B cell (primary cell): ENCODE results near the gene USP2. TPM values are rescaled to one million over a fixed set of nuclear protein-coding genes. Genes with fewer than 3 reads are reported as not detected.

Experiments used
- ATAC-seq: fragments of 200-7000 bp; cut with Tn5 transposase; one replicate; pipeline ENCODE4 v1.10.0; 2021; ENCODE audit warnings: low read depth, mild to moderate bottlenecking, moderate number of reproducible peaks, moderate library complexity
- CTCF ChIA-PET: fragments of 350-600 bp; sonication (Branson Sonifier 250); formaldehyde crosslinking; loops from one replicate; lab custom pipeline; 2021; ENCODE audit warnings: antibody characterized with exemption, inconsistent platforms; lab: Charles Lee
- POLR2A ChIA-PET: fragments of 350-600 bp; sonication (Branson Sonifier 250); formaldehyde crosslinking; loops from one replicate; lab custom pipeline; 2021; ENCODE audit warnings: antibody characterized with exemption; lab: Charles Lee
- DNase-seq: peaks from one replicate; pipeline ENCODE4 v3.0.0; 2013
- H2AFZ ChIP-seq: 2 replicates; pipeline ENCODE4 v1.6.1; 2012; ENCODE audit warnings: mild to moderate bottlenecking, low read depth, low read length; ENCODE audit not compliant: insufficient read depth, poor library complexity, severe bottlenecking
- H3K27ac ChIP-seq, 2 donors: 1 replicate in 1 of 2; 2 replicates in 1 of 2; pipeline ENCODE4 v1.5.1; 2012 to 2013; ENCODE audit warnings: low read length in 2 of 2, mild to moderate bottlenecking in 2 of 2, moderate library complexity in 1 of 2
- H3K27me3 ChIP-seq, 4 experiments: fragments of 200-600 bp in 1 of 4; sonication (generic) in 1 of 4; replicated peaks in 1 of 4; 1 replicate in 2 of 4; 2 replicates in 2 of 4; pipeline versions ENCODE4 v1.6.1 to v1.7.0; 2013 to 2016; ENCODE audit warnings: low read length in 3 of 4, mild to moderate bottlenecking in 2 of 4, mixed read lengths in 1 of 4, moderate library complexity in 1 of 4; ENCODE audit not compliant: insufficient read depth in 4 of 4, control insufficient read depth in 3 of 4; ENCODE audit errors: control extremely low read depth in 1 of 4
- H3K36me3 ChIP-seq, 2 experiments: replicated peaks in 1 of 2; 1 replicate in 1 of 2; 2 replicates in 1 of 2; pipeline versions ENCODE4 v1.6.1 to v1.7.1; 2013; ENCODE audit warnings: low read length in 1 of 2; ENCODE audit not compliant: insufficient read depth in 2 of 2, control insufficient read depth in 1 of 2; ENCODE audit errors: control extremely low read depth in 1 of 2, extremely low read depth in 1 of 2
- H3K4me1 ChIP-seq, 2 donors: fragments of 200-600 bp in 1 of 2; sonication (generic) in 1 of 2; 1 replicate in 1 of 2; 2 replicates in 1 of 2; pipeline versions ENCODE4 v1.5.1 to v1.6.1; 2013 to 2017; ENCODE audit warnings: low read length in 2 of 2; ENCODE audit not compliant: control insufficient read depth in 2 of 2, insufficient read depth in 2 of 2
- H3K4me2 ChIP-seq: replicated peaks from 2 replicates; pipeline ENCODE3; 2012; ENCODE audit warnings: mild to moderate bottlenecking, low read depth, low read length; ENCODE audit not compliant: poor library complexity, severe bottlenecking
- H3K4me3 ChIP-seq, 5 experiments: fragments of 200-600 bp in 1 of 5; sonication (generic) in 1 of 5; 1 replicate in 3 of 5; 2 replicates in 2 of 5; pipeline versions ENCODE4 v1.5.1 to v1.7.0; 2011 to 2016; ENCODE audit warnings: low read length in 4 of 5, mild to moderate bottlenecking in 4 of 5, low read depth in 2 of 5, control low read depth in 1 of 5, moderate library complexity in 1 of 5; ENCODE audit not compliant: insufficient read depth in 1 of 5; ENCODE audit errors: control extremely low read depth in 1 of 5, extremely low read depth in 1 of 5
- H3K79me2 ChIP-seq: fragments of 200-600 bp; sonication (generic); one replicate; pipeline ENCODE4 v1.6.0; 2016; ENCODE audit warnings: low read length; ENCODE audit not compliant: control insufficient read depth, insufficient read depth
- H3K9ac ChIP-seq: fragments of 200-600 bp; sonication (generic); 2 replicates; pipeline ENCODE4 v1.6.1; 2017; ENCODE audit warnings: mild to moderate bottlenecking, low read length, moderate library complexity
- H3K9me3 ChIP-seq, 3 donors: one replicate each; pipeline versions ENCODE4 v1.6.1 to v1.7.1; 2013; ENCODE audit warnings: low read length in 2 of 3; ENCODE audit not compliant: control insufficient read depth in 2 of 3, insufficient read depth in 1 of 3; ENCODE audit errors: control extremely low read depth in 1 of 3
- H4K20me1 ChIP-seq: 2 replicates; pipeline ENCODE4 v1.6.0; 2012; ENCODE audit warnings: mild to moderate bottlenecking, low read length; ENCODE audit not compliant: insufficient read depth, control insufficient read depth, poor library complexity, severe bottlenecking
- H3K27ac Mint-ChIP-seq: one replicate; pipeline ENCODE4 v1.8.0; 2021; ENCODE audit warnings: mixed read lengths
- H3K27me3 Mint-ChIP-seq: one replicate; pipeline ENCODE4 v1.8.0; 2021; ENCODE audit warnings: mixed read lengths
- H3K4me1 Mint-ChIP-seq: one replicate; pipeline ENCODE4 v1.8.0; 2021; ENCODE audit warnings: mixed read lengths
- H3K4me3 Mint-ChIP-seq: one replicate; pipeline ENCODE4 v1.8.0; 2021; ENCODE audit warnings: mixed read lengths
- H3K9me3 Mint-ChIP-seq: one replicate; pipeline ENCODE4 v1.8.0; 2022; ENCODE audit warnings: mixed read lengths; ENCODE audit not compliant: insufficient read depth
- CTCF ChIP-seq: fragments of 200-600 bp; IDR thresholded peaks from one replicate; pipeline ENCODE4 v1.8.0; 2022; ENCODE audit warnings: antibody characterized with exemption, mild to moderate bottlenecking
- EZH2 ChIP-seq: IDR thresholded peaks from 2 replicates; pipeline ENCODE4 v1.6.1; 2012; ENCODE audit warnings: borderline replicate concordance, low read depth, mild to moderate bottlenecking, moderate library complexity, low read length; ENCODE audit not compliant: insufficient read depth, poor library complexity, severe bottlenecking
- WGBS: methylation state at CpG from one replicate; pipeline ENCODE4 v1.1.5; 2013; ENCODE audit warnings: missing lambda C conversion rate; ENCODE audit not compliant: insufficient coverage; 5-methylcytosine and 5-hydroxymethylcytosine counted together
- intact Hi-C: fragments of 100-400 bp; cut with micrococcal nuclease; formaldehyde crosslinking; loops from one replicate; pipeline ENCODE4 v1.10.0; 2022
- polyA plus RNA-seq: library from polyadenylated mRNA; depleted of rRNA; stranded (reverse); fragments of >200 nt; gene quantifications from 2 replicates; pipeline ENCODE4 v1.2.3, GENCODE V29; 2012
- total RNA-seq, 2 donors: library from RNA; stranded (reverse); fragments of 120-200 nt in 1 of 2; gene quantifications; 1 replicate in 1 of 2; 2 replicates in 1 of 2; pipeline versions ENCODE4 v1.2.3 to v1.2.4, GENCODE V29; 2013 to 2022

The USP2 gene
- total and polyA plus RNA-seq, 2 donors (not counting 1 experiment from before 2014, with no cell fraction given) = 0.09 TPM; not detected in 1

- H2AFZ ChIP-seq = no peak overlapping the region
- ChIA-PET POLR2A (no interaction called here), CTCF (interaction anchor here (1.0 to 2.1 kb wide), 6 partner anchors 8 to 113 kb away, joined by 3 to 8 read pairs (median 4); partner anchors contain the start of gene USP2)
- no peak for DNase-seq
- Mint-ChIP-seq H3K9me3 (no peaks in the 10 kb centered on the region), H3K27ac (no peak overlapping the region), H3K4me3 (peak overlapping the region; percentile 63), H3K4me1 (peaks cover 20% of the 10 kb centered on the region), H3K27me3 (peaks cover 44% of the 10 kb centered on the region)
- no peak overlapping the region for H3K27ac ChIP-seq
- 90% methylated on average over 8 of the region's 11 CpGs for WGBS
- H3K4me1 ChIP-seq = peaks cover 19 to 21% of the 10 kb centered on the region in 2 donors
- no peak overlapping the region for H3K9ac ChIP-seq
- peaks cover 0 to 19% (median 0%) of the 10 kb centered on the region in 3 donors for H3K9me3 ChIP-seq
- H3K79me2 ChIP-seq = no peaks in the 10 kb centered on the region
- no peaks in the 10 kb centered on the region for H4K20me1 ChIP-seq
- ATAC-seq = no peak
- peaks cover 0 to 49% (median 25%) of the 10 kb centered on the region in 4 experiments for H3K27me3 ChIP-seq
- intact Hi-C loops = no loop called here
- H3K4me3 ChIP-seq = no peak overlapping the region
- TF ChIP-seq CTCF (no peak), EZH2 (no peak)
- H3K4me2 ChIP-seq = no peak overlapping the region
- H3K36me3 ChIP-seq = no peaks in the 10 kb centered on the region
Measured at GRCh38 chr11:119361941-119362725, 19.4 kb downstream of the USP2 start.
